ENCODE results near the gene PCDH1. TPM values are rescaled to one million over a fixed set of nuclear protein-coding genes. Genes with fewer than 3 reads are reported as not detected.

PCDH1 gene
- total RNA-seq, 1 donor from 2014 or later = 66.6 TPM

DNA sequence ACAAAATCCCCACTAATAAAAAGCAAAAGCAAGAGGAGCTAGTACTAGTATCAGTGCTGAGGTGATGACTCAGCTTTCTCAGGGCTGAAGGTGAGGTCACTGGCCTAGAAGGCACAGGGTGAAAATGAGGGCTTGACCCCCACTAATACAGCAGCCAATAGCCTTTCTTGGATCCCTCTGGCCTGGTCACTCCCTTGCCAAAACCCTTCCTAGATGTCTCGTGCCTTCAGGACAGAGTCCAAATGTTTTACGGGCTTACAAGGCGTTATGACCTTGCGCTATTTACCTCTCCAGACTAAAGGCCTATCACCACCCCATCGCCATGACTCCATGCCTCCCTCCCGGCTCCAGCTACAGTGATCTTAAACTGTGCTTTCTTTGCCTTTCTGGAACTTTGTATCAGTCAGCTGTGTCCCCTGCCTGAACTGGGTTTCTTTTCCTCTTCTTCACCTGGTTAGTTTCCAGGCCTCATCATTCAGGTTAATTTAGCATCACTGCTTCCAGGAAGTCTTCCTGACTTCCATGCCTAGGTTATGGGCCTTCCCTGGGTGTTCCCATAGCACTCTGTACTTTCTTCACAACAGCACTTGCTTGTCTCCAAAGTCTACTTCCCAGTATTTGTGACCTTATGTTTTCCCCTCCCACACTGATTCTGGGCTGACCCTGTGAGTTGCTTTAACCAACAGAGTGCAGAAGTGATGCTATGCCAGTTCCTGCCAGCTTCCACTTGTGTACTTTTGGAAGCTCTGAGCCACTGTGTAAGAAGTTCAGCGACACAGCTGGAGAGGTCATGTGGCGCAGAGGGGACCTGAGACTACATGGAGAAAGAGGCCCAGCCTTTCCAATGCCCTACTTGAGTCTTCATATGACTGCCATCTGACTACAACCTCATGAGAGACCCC is 41.3 kb upstream of the PCDH1 start:
- DNase-seq (no peak), ATAC-seq (no peak)
- H3K4me3 ChIP-seq = no peak overlapping the region
- intact Hi-C loops (cut with DNase I) = no loop called here
- no peaks in the 10 kb centered on the region for H3K9me3 ChIP-seq
- H3K27ac ChIP-seq = no peak overlapping the region
- H3K27me3 ChIP-seq = no peaks in the 10 kb centered on the region
- no peaks in the 10 kb centered on the region for H3K36me3 ChIP-seq
- H3K4me1 ChIP-seq = peaks cover 9% of the 10 kb centered on the region
- TF ChIP-seq, protein P1, sequence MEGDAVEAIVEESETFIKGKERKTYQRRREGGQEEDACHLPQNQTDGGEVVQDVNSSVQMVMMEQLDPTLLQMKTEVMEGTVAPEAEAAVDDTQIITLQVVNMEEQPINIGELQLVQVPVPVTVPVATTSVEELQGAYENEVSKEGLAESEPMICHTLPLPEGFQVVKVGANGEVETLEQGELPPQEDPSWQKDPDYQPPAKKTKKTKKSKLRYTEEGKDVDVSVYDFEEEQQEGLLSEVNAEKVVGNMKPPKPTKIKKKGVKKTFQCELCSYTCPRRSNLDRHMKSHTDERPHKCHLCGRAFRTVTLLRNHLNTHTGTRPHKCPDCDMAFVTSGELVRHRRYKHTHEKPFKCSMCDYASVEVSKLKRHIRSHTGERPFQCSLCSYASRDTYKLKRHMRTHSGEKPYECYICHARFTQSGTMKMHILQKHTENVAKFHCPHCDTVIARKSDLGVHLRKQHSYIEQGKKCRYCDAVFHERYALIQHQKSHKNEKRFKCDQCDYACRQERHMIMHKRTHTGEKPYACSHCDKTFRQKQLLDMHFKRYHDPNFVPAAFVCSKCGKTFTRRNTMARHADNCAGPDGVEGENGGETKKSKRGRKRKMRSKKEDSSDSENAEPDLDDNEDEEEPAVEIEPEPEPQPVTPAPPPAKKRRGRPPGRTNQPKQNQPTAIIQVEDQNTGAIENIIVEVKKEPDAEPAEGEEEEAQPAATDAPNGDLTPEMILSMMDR (IDR thresholded peaks at IDR 0.05) = no peak

DNA sequence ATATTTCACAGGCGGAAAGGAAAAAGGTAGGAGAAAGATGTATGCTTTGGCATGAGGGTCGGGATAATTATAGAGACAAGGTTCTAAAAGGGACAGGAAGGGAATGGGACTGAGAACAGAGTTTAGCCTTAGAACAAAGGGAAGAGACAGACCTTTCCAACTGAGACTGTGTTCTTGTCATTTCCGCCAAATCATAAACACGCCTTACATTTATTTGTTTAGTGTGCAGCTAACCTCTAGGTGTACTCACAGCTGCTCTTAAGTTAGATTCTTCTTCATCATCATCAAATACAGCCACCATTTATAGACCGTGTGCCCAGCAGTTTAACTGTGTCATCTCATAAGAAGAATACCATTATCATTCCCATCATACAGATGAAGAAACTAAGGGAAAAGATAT is 39.5 kb upstream of the PCDH1 start:
- H3K9me3 ChIP-seq = no peaks in the 10 kb centered on the region
- no peaks in the 10 kb centered on the region for H3K36me3 ChIP-seq
- ATAC-seq = no peak
- H3K27ac ChIP-seq = no peak overlapping the region
- intact Hi-C loops (cut with DNase I) = no loop called here
- H3K27me3 ChIP-seq = no peaks in the 10 kb centered on the region
- no peak overlapping the region for H3K4me3 ChIP-seq
- DNase-seq = no peak
- H3K4me1 ChIP-seq = peaks cover 13% of the 10 kb centered on the region
- TF ChIP-seq, protein P1 (IDR thresholded peaks at IDR 0.05) = no peak

DNA sequence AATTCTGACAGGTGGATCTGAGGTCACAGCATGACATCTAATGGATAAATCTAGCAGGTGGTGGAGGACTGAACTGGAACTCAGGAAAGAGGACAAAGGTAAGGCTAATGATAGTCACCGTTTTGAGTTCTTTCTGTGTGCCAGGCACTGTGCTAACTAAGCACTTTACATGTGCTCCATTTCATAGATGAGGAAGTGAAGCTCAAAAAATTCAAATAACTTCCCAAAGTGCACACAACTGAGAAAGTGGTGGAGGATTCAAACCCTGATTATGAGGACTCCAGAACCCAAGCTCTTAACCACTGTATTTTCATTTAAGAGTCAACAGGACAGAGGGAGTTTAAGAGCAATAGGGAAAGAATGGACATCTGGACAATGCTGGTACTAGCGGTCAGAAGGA is 38.3 kb upstream of the PCDH1 start:
- DNase-seq (no peak), ATAC-seq (no peak)
- Histone ChIP-seq H3K27me3 (no peaks in the 10 kb centered on the region), H3K27ac (no peak overlapping the region), H3K4me3 (no peak overlapping the region), H3K36me3 (no peaks in the 10 kb centered on the region), H3K9me3 (no peaks in the 10 kb centered on the region), H3K4me1 (peaks cover 12% of the 10 kb centered on the region)
- intact Hi-C loops (cut with DNase I) = no loop called here
- TF ChIP-seq, protein P1 (IDR thresholded peaks at IDR 0.05) = no peak

DNA sequence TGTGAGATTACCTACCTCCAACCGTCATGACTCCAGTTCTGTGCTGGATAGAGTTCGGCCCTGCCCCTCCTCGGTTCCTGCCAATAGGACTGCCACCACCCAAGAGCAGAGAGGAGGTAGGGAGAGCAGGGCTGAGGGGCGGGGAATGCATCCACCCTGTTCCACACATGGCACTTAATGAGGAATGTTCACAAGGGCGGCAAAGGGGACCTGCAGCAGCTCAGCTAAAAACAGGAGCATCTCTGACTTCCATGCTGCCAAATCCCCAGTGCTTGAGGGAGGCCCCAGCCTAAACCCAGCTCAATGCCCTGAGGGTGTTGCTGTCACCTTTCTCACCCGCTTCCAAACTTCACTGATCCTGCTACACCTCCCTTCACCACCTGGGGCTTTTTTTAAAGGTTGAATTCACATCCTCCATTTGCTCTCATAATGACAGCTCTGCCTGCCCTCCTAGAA is 37.7 kb upstream of the PCDH1 start:
- TF ChIP-seq, protein P1 (IDR thresholded peaks at IDR 0.05) = no peak
- Histone ChIP-seq H3K4me3 (no peak overlapping the region), H3K4me1 (peaks cover 12% of the 10 kb centered on the region), H3K27ac (no peak overlapping the region), H3K9me3 (no peaks in the 10 kb centered on the region), H3K27me3 (no peaks in the 10 kb centered on the region), H3K36me3 (no peaks in the 10 kb centered on the region)
- DNase-seq (no peak), ATAC-seq (no peak)
- intact Hi-C loops (cut with DNase I) = no loop called here

DNA sequence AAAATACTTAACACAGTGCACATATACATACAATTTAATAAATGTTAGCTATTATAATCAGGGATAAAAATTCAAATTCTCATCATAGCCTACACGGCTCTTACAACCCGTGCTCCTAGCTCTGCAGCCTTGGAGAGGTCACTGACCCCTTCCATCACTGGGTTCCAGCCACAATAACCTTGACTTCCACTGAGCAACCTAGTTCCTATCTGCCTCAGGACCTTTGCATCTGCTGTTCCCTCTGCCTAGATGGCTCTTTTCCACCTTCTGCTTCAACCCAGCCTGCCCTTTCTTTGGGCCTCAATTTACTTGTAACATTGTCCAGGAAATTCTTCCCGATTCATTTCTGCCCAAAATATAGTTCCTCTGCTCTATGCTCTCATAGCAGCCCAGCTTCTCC is 36.6 kb upstream of the PCDH1 start:
- Histone ChIP-seq H3K4me3 (no peak overlapping the region), H3K27ac (no peak overlapping the region), H3K36me3 (no peaks in the 10 kb centered on the region), H3K27me3 (no peaks in the 10 kb centered on the region), H3K4me1 (peaks cover 12% of the 10 kb centered on the region), H3K9me3 (no peaks in the 10 kb centered on the region)
- no peak for ATAC-seq
- TF ChIP-seq, protein P1 (IDR thresholded peaks at IDR 0.05) = no peak
- DNase-seq = no peak
- intact Hi-C loops (cut with DNase I) = no loop called here

All from upper lobe of right lung (tissue), 1 donor.